PC-3 (cell line): ENCODE data around the gene PIM3. TPM values are rescaled to one million over a fixed set of nuclear protein-coding genes. Genes with fewer than 3 reads are reported as not detected.

ENCODE experiments used
- ATAC-seq: fragments of 200-7000 bp; cut with Tn5 transposase; 2 replicates; pipeline ENCODE4 v1.9.1; 2020; ENCODE audit warnings: mild to moderate bottlenecking, moderate library complexity
- BruUV-seq: library from RNA; stranded (reverse); fragments of 400-500 nt; replicated peaks from 2 replicates; lab custom pipeline; 2021; lab: Mats Ljungman, UMichigan
- CTCF ChIA-PET: fragments of 300-600 bp; sonication (Branson Sonifier 250); formaldehyde crosslinking; loops from one replicate; lab custom pipeline; 2022; ENCODE audit warnings: antibody characterized with exemption; lab: Charles Lee
- POLR2A ChIA-PET: fragments of 300-600 bp; sonication (Branson Sonifier 250); formaldehyde crosslinking; loops from one replicate; lab custom pipeline; 2022; ENCODE audit warnings: antibody characterized with exemption; ENCODE audit not compliant: unreplicated experiment; lab: Charles Lee
- DNase-seq: peaks from one replicate; pipeline ENCODE4 v3.0.0-alpha.2; 2015
- H2AFZ ChIP-seq: fragments of 300-600 bp; sonication (generic); 2 replicates; pipeline ENCODE4 v1.6.0; 2016; ENCODE audit warnings: antibody characterized with exemption, low read length
- H3F3A ChIP-seq: fragments of 300-600 bp; sonication (generic); one replicate; pipeline ENCODE4 v1.6.0; 2017; ENCODE audit warnings: antibody characterized with exemption, low read length, control low read depth, mild to moderate bottlenecking; ENCODE audit not compliant: unreplicated experiment
- H3K27ac ChIP-seq: fragments of 300-600 bp; sonication (generic); 2 replicates; pipeline ENCODE4 v1.5.1; 2016; ENCODE audit warnings: mild to moderate bottlenecking, low read length
- H3K27me3 ChIP-seq: fragments of 300-600 bp; sonication (generic); 2 replicates; pipeline ENCODE4 v1.6.1; 2016; ENCODE audit warnings: low read length, mixed read lengths
- H3K36me3 ChIP-seq: fragments of 300-600 bp; sonication (generic); 2 replicates; pipeline ENCODE4 v1.6.1; 2016; ENCODE audit warnings: low read depth, mixed run types, low read length, mixed read lengths
- H3K4me1 ChIP-seq: fragments of 300-600 bp; sonication (generic); 2 replicates; pipeline ENCODE4 v1.5.1; 2016; ENCODE audit warnings: low read length; ENCODE audit not compliant: insufficient read depth
- H3K4me2 ChIP-seq: fragments of 300-600 bp; sonication (generic); 2 replicates; pipeline ENCODE4 v1.6.0; 2016; ENCODE audit warnings: low read length
- H3K4me3 ChIP-seq: fragments of 300-600 bp; sonication (generic); 2 replicates; pipeline ENCODE4 v1.5.1; 2016; ENCODE audit warnings: mild to moderate bottlenecking, low read length, mixed read lengths
- H3K79me2 ChIP-seq: fragments of 300-600 bp; sonication (generic); 2 replicates; pipeline ENCODE4 v1.6.1; 2017; ENCODE audit warnings: low read length, mixed read lengths
- H3K9ac ChIP-seq: fragments of 300-600 bp; sonication (generic); 2 replicates; pipeline ENCODE4 v1.6.0; 2016; ENCODE audit warnings: mild to moderate bottlenecking, low read length
- H3K9me2 ChIP-seq: fragments of 300-600 bp; sonication (generic); replicated peaks from 2 replicates; pipeline ENCODE4 v1.6.1; 2016; ENCODE audit warnings: mixed run types, low read length, mixed read lengths
- H3K9me3 ChIP-seq: fragments of 300-600 bp; sonication (generic); 2 replicates; pipeline ENCODE4 v1.6.1; 2016; ENCODE audit warnings: low read length, mixed read lengths
- H4K20me1 ChIP-seq: fragments of 300-600 bp; sonication (generic); 2 replicates; pipeline ENCODE4 v1.6.1; 2016; ENCODE audit warnings: low read length, mixed read lengths
- EZH2 ChIP-seq: fragments of 300-600 bp; sonication (generic); IDR thresholded peaks from one replicate; pipeline ENCODE4 v1.6.1; 2017; ENCODE audit warnings: antibody characterized with exemption, mild to moderate bottlenecking, low read length; ENCODE audit not compliant: unreplicated experiment
- EZH2phosphoT487 ChIP-seq: fragments of 300-600 bp; sonication (generic); IDR thresholded peaks from 2 replicates; pipeline ENCODE4 v1.6.1; 2018; ENCODE audit warnings: mild to moderate bottlenecking, antibody characterized with exemption, low read length, borderline replicate concordance
- intact Hi-C: fragments of 100-400 bp; cut with micrococcal nuclease; formaldehyde crosslinking; loops from 2 replicates; pipeline ENCODE4 v1.9.0; 2023
- total RNA-seq: library from RNA; depleted of rRNA; stranded (reverse); fragments of >200 nt; gene quantifications from 2 replicates; pipeline ENCODE4 v1.2.3, GENCODE V29; 2014
- TF ChIP-seq, protein P1 (sequence below): fragments of 300-600 bp; sonication (generic); conservative IDR thresholded peaks from 2 replicates; pipeline ENCODE4 v1.5.1; 2017; ENCODE audit warnings: antibody characterized with exemption, low read depth, mild to moderate bottlenecking, low read length

Gene PIM3
- total RNA-seq, 1 experiment from 2014 or later, result 61.7 TPM

DNA sequence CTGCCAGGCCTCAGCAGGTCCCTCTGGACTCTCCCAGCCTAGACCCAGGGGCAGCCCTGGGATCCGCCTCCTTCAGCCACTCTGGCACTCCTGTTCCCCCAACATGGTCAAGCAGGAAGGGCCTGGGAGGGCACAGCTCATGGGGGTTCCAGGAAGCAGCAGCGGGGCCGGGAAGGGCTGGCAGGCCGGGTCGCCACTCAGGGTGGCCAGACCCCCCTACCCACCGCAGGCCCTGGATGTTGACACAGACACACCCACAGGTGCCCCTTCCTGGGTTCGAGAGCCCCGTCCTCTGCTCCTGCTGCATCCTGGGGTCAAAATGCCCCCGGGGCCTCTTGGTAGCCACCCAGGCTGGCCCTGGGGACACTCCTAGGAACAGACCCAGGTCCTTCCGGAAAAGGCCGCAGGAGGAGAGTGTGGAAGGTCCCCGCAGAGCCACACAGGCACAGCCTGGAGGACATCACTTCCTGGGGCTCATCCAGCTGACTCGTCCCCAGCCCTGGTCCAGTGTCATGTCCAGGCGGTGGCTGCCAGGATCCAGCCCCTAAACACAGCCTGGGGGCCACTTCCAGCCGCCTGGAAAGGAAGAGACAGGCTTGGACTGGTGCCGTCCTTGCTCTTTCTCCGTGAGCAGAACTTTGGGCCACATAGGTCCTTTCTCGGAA lies 6.8 kb upstream of the PIM3 start:
- no peaks in the 10 kb centered on the region for H3K36me3 ChIP-seq
- H3K79me2 ChIP-seq, result no peaks in the 10 kb centered on the region
- H3K9me3 ChIP-seq, result no peaks in the 10 kb centered on the region
- H3K9ac ChIP-seq, result no peak overlapping the region
- H3F3A ChIP-seq, result no peaks in the 10 kb centered on the region
- TF ChIP-seq, protein P1, sequence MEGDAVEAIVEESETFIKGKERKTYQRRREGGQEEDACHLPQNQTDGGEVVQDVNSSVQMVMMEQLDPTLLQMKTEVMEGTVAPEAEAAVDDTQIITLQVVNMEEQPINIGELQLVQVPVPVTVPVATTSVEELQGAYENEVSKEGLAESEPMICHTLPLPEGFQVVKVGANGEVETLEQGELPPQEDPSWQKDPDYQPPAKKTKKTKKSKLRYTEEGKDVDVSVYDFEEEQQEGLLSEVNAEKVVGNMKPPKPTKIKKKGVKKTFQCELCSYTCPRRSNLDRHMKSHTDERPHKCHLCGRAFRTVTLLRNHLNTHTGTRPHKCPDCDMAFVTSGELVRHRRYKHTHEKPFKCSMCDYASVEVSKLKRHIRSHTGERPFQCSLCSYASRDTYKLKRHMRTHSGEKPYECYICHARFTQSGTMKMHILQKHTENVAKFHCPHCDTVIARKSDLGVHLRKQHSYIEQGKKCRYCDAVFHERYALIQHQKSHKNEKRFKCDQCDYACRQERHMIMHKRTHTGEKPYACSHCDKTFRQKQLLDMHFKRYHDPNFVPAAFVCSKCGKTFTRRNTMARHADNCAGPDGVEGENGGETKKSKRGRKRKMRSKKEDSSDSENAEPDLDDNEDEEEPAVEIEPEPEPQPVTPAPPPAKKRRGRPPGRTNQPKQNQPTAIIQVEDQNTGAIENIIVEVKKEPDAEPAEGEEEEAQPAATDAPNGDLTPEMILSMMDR, result no peak
- TF ChIP-seq EZH2, result no peak
- no peak for TF ChIP-seq EZH2phosphoT487
- DNase-seq (no peak), ATAC-seq (no peak)
- peaks cover 37% of the 10 kb centered on the region for H3K4me1 ChIP-seq
- BruUV-seq, result no TSS peak
- H2AFZ ChIP-seq, result no peak overlapping the region
- no peak overlapping the region for H3K27ac ChIP-seq
- H3K9me2 ChIP-seq, result no peaks in the 10 kb centered on the region
- H3K27me3 ChIP-seq, result no peaks in the 10 kb centered on the region
- H3K4me3 ChIP-seq, result no peak overlapping the region
- H3K4me2 ChIP-seq, result no peak overlapping the region
- intact Hi-C loops, result no loop called here
- ChIA-PET POLR2A (no interaction called here), CTCF (no interaction called here)
- no peaks in the 10 kb centered on the region for H4K20me1 ChIP-seq

DNA sequence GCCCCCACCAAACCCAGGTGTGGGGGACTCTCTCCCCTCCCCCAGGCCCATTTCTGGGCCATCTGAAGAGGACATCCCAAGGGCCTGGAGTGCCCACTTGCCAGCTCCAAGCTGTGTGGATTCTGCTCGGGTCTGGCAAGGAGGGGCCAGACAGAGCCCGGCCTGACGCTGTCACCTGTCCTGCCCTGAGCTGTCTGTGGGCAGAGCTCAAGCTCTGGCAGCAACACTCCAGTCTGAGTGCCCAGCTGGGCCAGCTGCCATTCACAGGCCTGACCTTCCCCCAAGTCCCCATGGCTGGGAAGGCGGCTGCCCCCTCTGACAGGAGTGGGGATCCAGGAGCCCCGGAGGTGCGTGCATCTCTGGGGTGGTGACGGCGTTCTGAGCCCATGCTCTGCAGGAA lies 6.2 kb upstream of the PIM3 start:
- DNase-seq, result no peak
- intact Hi-C loops, result no loop called here
- Histone ChIP-seq H3F3A (no peaks in the 10 kb centered on the region), H3K79me2 (no peaks in the 10 kb centered on the region), H3K9me2 (no peaks in the 10 kb centered on the region), H3K27me3 (no peaks in the 10 kb centered on the region), H3K9ac (no peak overlapping the region), H3K4me1 (peaks cover 37% of the 10 kb centered on the region), H3K36me3 (no peaks in the 10 kb centered on the region), H4K20me1 (no peaks in the 10 kb centered on the region), H3K9me3 (no peaks in the 10 kb centered on the region), H2AFZ (no peak overlapping the region), H3K4me2 (no peak overlapping the region), H3K27ac (no peak overlapping the region), H3K4me3 (no peak overlapping the region)
- ATAC-seq, result no peak
- no TSS peak for BruUV-seq
- no peak for TF ChIP-seq EZH2
- TF ChIP-seq, protein P1, result no peak
- no peak for TF ChIP-seq EZH2phosphoT487
- CTCF ChIA-PET, result no interaction called here
- POLR2A ChIA-PET, result no interaction called here

DNA sequence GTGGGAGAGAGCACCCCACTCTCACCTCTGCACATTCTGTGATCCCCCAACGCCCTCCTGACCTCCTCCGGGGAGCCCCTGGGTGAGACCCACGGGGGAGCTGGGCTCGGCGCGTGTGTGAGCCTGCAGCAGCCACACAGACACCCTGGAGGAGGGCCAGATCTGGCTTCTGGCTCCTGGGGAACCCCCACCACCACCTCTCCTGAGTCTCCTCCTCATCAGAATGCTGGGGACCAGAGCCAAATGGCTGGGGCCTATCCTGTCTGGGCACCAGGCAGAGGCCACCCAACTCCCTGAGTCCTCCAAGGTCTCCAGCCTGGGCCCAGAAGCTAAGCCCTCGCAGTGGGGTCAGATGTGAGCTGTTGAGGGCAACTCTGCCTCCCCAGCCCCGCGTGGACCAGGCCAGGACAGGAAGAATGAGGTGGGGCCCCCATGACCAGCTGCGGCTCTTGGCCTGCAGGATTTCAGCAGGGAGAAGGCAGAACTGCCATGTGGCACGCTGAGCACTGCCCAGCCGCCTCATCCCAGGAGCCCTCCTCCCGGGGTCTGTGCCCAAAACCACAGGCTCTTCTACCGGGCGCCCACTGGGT lies 5.5 kb upstream of the PIM3 start:
- Histone ChIP-seq H3K9me3 (no peaks in the 10 kb centered on the region), H3K4me1 (peaks cover 32% of the 10 kb centered on the region), H4K20me1 (no peaks in the 10 kb centered on the region), H3F3A (no peaks in the 10 kb centered on the region), H3K27me3 (no peaks in the 10 kb centered on the region), H3K9ac (no peak overlapping the region), H3K27ac (no peak overlapping the region), H3K36me3 (no peaks in the 10 kb centered on the region), H3K4me2 (no peak overlapping the region), H3K4me3 (no peak overlapping the region), H3K79me2 (no peaks in the 10 kb centered on the region), H2AFZ (no peak overlapping the region), H3K9me2 (no peaks in the 10 kb centered on the region)
- no TSS peak for BruUV-seq
- intact Hi-C loops, result no loop called here
- ATAC-seq (no peak), DNase-seq (no peak)
- POLR2A ChIA-PET, result no interaction called here
- CTCF ChIA-PET, result no interaction called here
- no peak for TF ChIP-seq EZH2phosphoT487
- TF ChIP-seq, protein P1, result no peak
- TF ChIP-seq EZH2, result no peak
